DND-41 (cell line): Measurements from ENCODE around the gene MYLK3.

ENCODE experiments used
- ATAC-seq: fragments of 200-7000 bp; cut with Tn5 transposase; 3 replicates; pipeline ENCODE4 v1.9.1; 2021; ENCODE audit warnings: low read depth; ENCODE audit not compliant: insufficient read depth
- DNase-seq: peaks from one replicate; pipeline ENCODE4 v3.0.0-alpha.2; 2020
- H2AFZ ChIP-seq: 2 replicates; pipeline ENCODE4 v1.6.0; 2012; ENCODE audit warnings: low read depth, low read length
- H3K27ac ChIP-seq: 2 replicates; pipeline ENCODE4 v1.5.1; 2012; ENCODE audit warnings: low read length, inconsistent platforms
- H3K27me3 ChIP-seq: fragments of 200-600 bp; sonication (generic); 2 replicates; pipeline ENCODE4 v1.6.0; 2012; ENCODE audit warnings: low read length, mild to moderate bottlenecking, inconsistent platforms; ENCODE audit not compliant: insufficient read depth, poor library complexity
- H3K36me3 ChIP-seq: 2 replicates; pipeline ENCODE4 v1.5.1; 2012; ENCODE audit warnings: low read length, inconsistent platforms; ENCODE audit not compliant: insufficient read depth
- H3K4me1 ChIP-seq: 2 replicates; pipeline ENCODE4 v1.5.1; 2012; ENCODE audit warnings: mild to moderate bottlenecking, low read length; ENCODE audit not compliant: insufficient read depth
- H3K4me2 ChIP-seq: 2 replicates; pipeline ENCODE4 v1.6.0; 2012; ENCODE audit warnings: mild to moderate bottlenecking, moderate library complexity, low read length, inconsistent platforms; ENCODE audit not compliant: insufficient read depth
- H3K4me3 ChIP-seq, 2 experiments: fragments of 200-600 bp in 1 of 2; shearing (Covaris generic) in 1 of 2; 2 replicates each; pipeline ENCODE4 v1.5.1; 2012 to 2016; ENCODE audit warnings: inconsistent platforms in 2 of 2, low read length in 2 of 2, mild to moderate bottlenecking in 2 of 2, low read depth in 1 of 2, moderate library complexity in 1 of 2
- H3K79me2 ChIP-seq: 2 replicates; pipeline ENCODE4 v1.6.0; 2012; ENCODE audit warnings: low read length, inconsistent platforms; ENCODE audit not compliant: insufficient read depth
- H3K9ac ChIP-seq: 2 replicates; pipeline ENCODE4 v1.6.0; 2012; ENCODE audit warnings: low read depth, mild to moderate bottlenecking, inconsistent platforms, low read length, moderate library complexity
- H3K9me3 ChIP-seq: 2 replicates; pipeline ENCODE4 v1.5.1; 2012; ENCODE audit warnings: low read length, moderate library complexity, mild to moderate bottlenecking, inconsistent platforms; ENCODE audit not compliant: insufficient read depth, severe bottlenecking
- H4K20me1 ChIP-seq: 2 replicates; pipeline ENCODE4 v1.6.0; 2012; ENCODE audit warnings: low read length; ENCODE audit not compliant: insufficient read depth
- EZH2 ChIP-seq: IDR thresholded peaks from 3 replicates; pipeline ENCODE4 v1.6.1; 2012; ENCODE audit warnings: borderline replicate concordance, low read depth, mild to moderate bottlenecking, moderate library complexity, low read length, inconsistent platforms; ENCODE audit not compliant: severe bottlenecking
- TF ChIP-seq, protein P1 (sequence below): IDR thresholded peaks from 2 replicates; pipeline ENCODE4 v1.5.1; 2012; ENCODE audit warnings: borderline replicate concordance, low read length, moderate library complexity, mild to moderate bottlenecking; ENCODE audit not compliant: poor library complexity, severe bottlenecking; ENCODE audit errors: extremely low read depth

MYLK3 gene

DNA sequence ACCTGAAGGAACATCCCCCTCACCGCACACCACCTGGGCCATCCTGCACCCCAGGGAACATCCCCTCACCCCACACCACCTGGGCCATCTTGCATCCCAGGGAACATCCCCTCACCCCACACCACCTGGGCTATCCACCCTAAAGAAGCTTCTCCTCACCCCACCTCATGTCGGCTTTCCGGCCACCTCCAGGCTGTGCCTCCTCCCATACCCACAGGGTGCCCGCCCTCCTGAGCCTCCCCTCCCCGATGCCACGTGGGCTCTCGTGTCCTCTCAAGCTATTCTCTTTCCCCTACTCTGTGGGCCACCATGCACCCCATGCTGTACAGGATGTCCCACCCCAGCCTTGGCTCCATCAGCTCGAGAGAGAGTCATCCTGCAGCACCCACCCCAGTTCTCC is 18.0 kb downstream of the MYLK3 start:
- no peak overlapping the region for H3K4me3 ChIP-seq
- no peaks in the 10 kb centered on the region for H3K79me2 ChIP-seq
- peaks cover 3% of the 10 kb centered on the region for H3K9me3 ChIP-seq
- no peak overlapping the region for H3K4me2 ChIP-seq
- ATAC-seq (no peak), DNase-seq (no peak)
- TF ChIP-seq EZH2, result no peak
- TF ChIP-seq, protein P1, sequence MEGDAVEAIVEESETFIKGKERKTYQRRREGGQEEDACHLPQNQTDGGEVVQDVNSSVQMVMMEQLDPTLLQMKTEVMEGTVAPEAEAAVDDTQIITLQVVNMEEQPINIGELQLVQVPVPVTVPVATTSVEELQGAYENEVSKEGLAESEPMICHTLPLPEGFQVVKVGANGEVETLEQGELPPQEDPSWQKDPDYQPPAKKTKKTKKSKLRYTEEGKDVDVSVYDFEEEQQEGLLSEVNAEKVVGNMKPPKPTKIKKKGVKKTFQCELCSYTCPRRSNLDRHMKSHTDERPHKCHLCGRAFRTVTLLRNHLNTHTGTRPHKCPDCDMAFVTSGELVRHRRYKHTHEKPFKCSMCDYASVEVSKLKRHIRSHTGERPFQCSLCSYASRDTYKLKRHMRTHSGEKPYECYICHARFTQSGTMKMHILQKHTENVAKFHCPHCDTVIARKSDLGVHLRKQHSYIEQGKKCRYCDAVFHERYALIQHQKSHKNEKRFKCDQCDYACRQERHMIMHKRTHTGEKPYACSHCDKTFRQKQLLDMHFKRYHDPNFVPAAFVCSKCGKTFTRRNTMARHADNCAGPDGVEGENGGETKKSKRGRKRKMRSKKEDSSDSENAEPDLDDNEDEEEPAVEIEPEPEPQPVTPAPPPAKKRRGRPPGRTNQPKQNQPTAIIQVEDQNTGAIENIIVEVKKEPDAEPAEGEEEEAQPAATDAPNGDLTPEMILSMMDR, result no peak
- no peak overlapping the region for H2AFZ ChIP-seq
- H3K36me3 ChIP-seq, result no peaks in the 10 kb centered on the region
- no peaks in the 10 kb centered on the region for H3K27me3 ChIP-seq
- no peaks in the 10 kb centered on the region for H3K4me1 ChIP-seq
- no peak overlapping the region for H3K9ac ChIP-seq
- H4K20me1 ChIP-seq, result no peaks in the 10 kb centered on the region
- no peak overlapping the region for H3K27ac ChIP-seq

DNA sequence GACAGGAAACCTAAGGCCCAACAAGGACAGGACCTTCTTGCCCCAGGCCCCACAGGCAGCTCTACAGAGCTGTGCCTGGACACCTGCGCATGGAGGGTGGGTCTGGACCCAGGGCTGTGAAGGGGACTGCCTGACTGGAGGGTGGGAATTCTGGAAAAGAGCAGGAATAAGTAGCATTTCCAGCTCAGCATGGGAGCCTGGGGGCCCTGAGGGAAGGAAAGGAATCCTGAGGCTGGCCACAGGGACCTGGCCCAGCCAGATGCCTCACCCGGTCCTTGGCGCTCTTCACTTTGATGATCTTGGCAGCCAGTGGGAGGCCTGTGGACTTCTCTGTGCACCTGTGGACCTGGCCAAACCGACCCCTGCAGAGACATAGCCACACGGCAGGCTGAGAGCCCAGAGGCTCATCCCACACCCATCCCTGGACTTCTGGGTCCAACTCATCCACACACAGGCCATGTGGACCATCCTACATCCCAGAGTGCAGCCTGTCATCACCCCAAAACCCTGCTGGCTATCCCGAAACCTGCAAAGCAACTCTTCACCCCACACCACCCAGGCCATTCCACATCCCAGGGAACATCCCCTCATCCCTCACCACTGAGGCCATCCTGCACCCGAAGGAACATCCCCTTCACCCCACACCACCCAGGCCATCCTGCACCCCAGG is 18.7 kb downstream of the MYLK3 start:
- H3K4me1 ChIP-seq, result no peaks in the 10 kb centered on the region
- ATAC-seq (no peak), DNase-seq (no peak)
- H3K4me3 ChIP-seq, result no peak overlapping the region
- H2AFZ ChIP-seq, result no peak overlapping the region
- no peaks in the 10 kb centered on the region for H3K79me2 ChIP-seq
- peaks cover 3% of the 10 kb centered on the region for H3K9me3 ChIP-seq
- no peaks in the 10 kb centered on the region for H4K20me1 ChIP-seq
- no peaks in the 10 kb centered on the region for H3K27me3 ChIP-seq
- H3K9ac ChIP-seq, result no peak overlapping the region
- TF ChIP-seq, protein P1, result no peak
- no peak for TF ChIP-seq EZH2
- H3K4me2 ChIP-seq, result no peak overlapping the region
- no peak overlapping the region for H3K27ac ChIP-seq
- no peaks in the 10 kb centered on the region for H3K36me3 ChIP-seq

DNA sequence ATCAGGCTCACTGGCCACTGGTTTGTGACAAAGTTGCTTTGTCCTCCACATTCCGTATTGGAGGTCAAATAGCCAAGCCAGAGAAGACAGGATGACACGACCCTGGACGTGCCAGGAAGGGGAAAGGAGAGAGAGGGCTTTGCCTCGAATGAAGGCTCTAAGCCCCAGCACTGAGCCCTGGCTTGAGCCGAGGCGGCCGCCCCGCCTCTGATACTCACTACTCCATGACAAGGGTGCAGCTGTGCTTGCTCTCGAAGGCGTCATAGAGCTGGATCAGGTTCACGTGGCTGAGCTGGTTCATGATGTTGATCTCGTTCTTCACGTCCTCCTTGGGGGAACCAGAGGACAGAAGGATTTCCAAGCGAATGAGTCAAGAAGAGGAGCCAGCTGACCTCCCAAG is 19.3 kb downstream of the MYLK3 start:
- DNase-seq, result no peak
- H3K27ac ChIP-seq, result no peak overlapping the region
- H2AFZ ChIP-seq, result no peak overlapping the region
- H3K4me1 ChIP-seq, result no peaks in the 10 kb centered on the region
- no peak for ATAC-seq
- H3K4me2 ChIP-seq, result no peak overlapping the region
- H3K4me3 ChIP-seq, result no peak overlapping the region
- no peaks in the 10 kb centered on the region for H3K27me3 ChIP-seq
- no peaks in the 10 kb centered on the region for H3K36me3 ChIP-seq
- H3K9me3 ChIP-seq, result peaks cover 3% of the 10 kb centered on the region
- no peaks in the 10 kb centered on the region for H3K79me2 ChIP-seq
- no peak overlapping the region for H3K9ac ChIP-seq
- TF ChIP-seq EZH2, result no peak
- TF ChIP-seq, protein P1, result no peak
- no peaks in the 10 kb centered on the region for H4K20me1 ChIP-seq
